NCI-H2227 treated with DMSO at 0.1 percent for 48 hours (cell line): ENCODE results near the gene PAQR8.

Source experiments
- DNase-seq: peaks from one replicate; lab custom pipeline; 2025; lab: John Stamatoyannopoulos, UW

PAQR8 gene

GRCh38 chr6:52351879-52352238 lies 10.1 kb upstream of the PAQR8 start:
- DNase-seq = no peak

GRCh38 chr6:52352239-52353018 lies 9.5 kb upstream of the PAQR8 start:
- no peak for DNase-seq

- no peak for DNase-seq
These were observed 5.9 kb upstream of the PAQR8 start for GRCh38 chr6:52356017-52356416.

GRCh38 chr6:52359403-52359802 lies 2.5 kb upstream of the PAQR8 start:
- no peak for DNase-seq

GRCh38 chr6:52360028-52360427 lies 1.9 kb upstream of the PAQR8 start:
- DNase-seq = no peak

- no peak for DNase-seq
These were observed 1.1 kb upstream of the PAQR8 start for GRCh38 chr6:52360601-52361413.

GRCh38 chr6:52361414-52361944 lies 472 bp upstream of the PAQR8 start:
- no peak for DNase-seq

GRCh38 chr6:52362443-52363227 lies 684 bp downstream of the PAQR8 start:
- no peak for DNase-seq

- no peak for DNase-seq
These were observed 1.4 kb downstream of the PAQR8 start for GRCh38 chr6:52363228-52363867.

GRCh38 chr6:52364480-52365166 lies 2.7 kb downstream of the PAQR8 start:
- DNase-seq = no peak

- DNase-seq = no peak
These were observed 3.4 kb downstream of the PAQR8 start for GRCh38 chr6:52365317-52365716.

GRCh38 chr6:52365866-52366540 lies 4.1 kb downstream of the PAQR8 start:
- DNase-seq = no peak

- no peak for DNase-seq
These were observed 6.1 kb downstream of the PAQR8 start for GRCh38 chr6:52368002-52368401.

GRCh38 chr6:52369234-52369633 lies 7.3 kb downstream of the PAQR8 start:
- no peak for DNase-seq

- no peak for DNase-seq
These were observed 9.8 kb downstream of the PAQR8 start for GRCh38 chr6:52371656-52372191.

- DNase-seq = no peak
These were observed 11.3 kb downstream of the PAQR8 start for GRCh38 chr6:52373151-52373690.

- no peak for DNase-seq
These were observed 12.3 kb downstream of the PAQR8 start for GRCh38 chr6:52374247-52374646.

- DNase-seq = no peak
These were observed 14.0 kb downstream of the PAQR8 start for GRCh38 chr6:52375780-52376556.

GRCh38 chr6:52376763-52377162 lies 14.8 kb downstream of the PAQR8 start:
- DNase-seq = no peak
